K562 (cell line): Measurements from ENCODE around the gene RHOXF1. TPM values are rescaled to one million over a fixed set of nuclear protein-coding genes. Genes with fewer than 3 reads are reported as not detected.
A peak's percentile ranks its signal among the peaks of the same experiment; 100 is the strongest.

ENCODE experiments used
- BHLHE40 ChIP-seq: IDR thresholded peaks from 2 replicates; pipeline ENCODE4 v1.6.1; 2011; ENCODE audit warnings: low read length, improper control_type of control experiment
- CBFB ChIP-seq: sonication (generic); formaldehyde crosslinking; IDR thresholded peaks from 2 replicates; pipeline ENCODE4 v1.4.0; 2020; ENCODE audit warnings: mild to moderate bottlenecking, missing genetic modification reagents
- CBX5 ChIP-seq: IDR thresholded peaks from 2 replicates; pipeline ENCODE4 v1.6.1; 2014; ENCODE audit warnings: low read depth, borderline replicate concordance
- CTCF ChIP-seq, 3 experiments: IDR thresholded peaks in 2 of 3; conservative IDR thresholded peaks in 1 of 3; 2 replicates each; pipeline ENCODE4 v1.5.1; 2011 to 2012; ENCODE audit warnings: low read length in 3 of 3, mild to moderate bottlenecking in 3 of 3, control low read depth in 2 of 3, improper control_type of control experiment in 1 of 3, inconsistent platforms in 1 of 3, low read depth in 1 of 3, mixed read lengths in 1 of 3, moderate library complexity in 1 of 3; ENCODE audit not compliant: insufficient read depth in 2 of 3
- EP300 ChIP-seq: IDR thresholded peaks from 2 replicates; pipeline ENCODE4 v1.6.1; 2012; ENCODE audit warnings: low read length, improper control_type of control experiment
- GATA2 ChIP-seq: sonication (generic); formaldehyde crosslinking; IDR thresholded peaks from 2 replicates; pipeline ENCODE4 v1.4.0; 2020; ENCODE audit warnings: mild to moderate bottlenecking, missing genetic modification reagents
- LARP7 ChIP-seq: fragments of 450-650 bp; IDR thresholded peaks from 2 replicates; pipeline ENCODE4 v1.6.1; 2016
- MAFF ChIP-seq: IDR thresholded peaks from 2 replicates; pipeline ENCODE4 v1.6.1; 2012; ENCODE audit warnings: low read length, improper control_type of control experiment
- MEF2A ChIP-seq: IDR thresholded peaks from 2 replicates; pipeline ENCODE4 v1.6.1; 2011; ENCODE audit warnings: low read depth, mild to moderate bottlenecking, low read length, moderate library complexity; ENCODE audit not compliant: control insufficient read depth
- MEF2D ChIP-seq: conservative IDR thresholded peaks from 2 replicates; pipeline ENCODE4 v1.6.1; 2016; ENCODE audit warnings: low read depth, missing genetic modification characterization, missing compliant biosample characterization
- MYNN ChIP-seq, 2 experiments: sonication (generic); formaldehyde crosslinking in 1 of 2; IDR thresholded peaks; 2 replicates each; pipeline versions ENCODE4 v1.5.0 to v1.6.1; 2016 to 2020; ENCODE audit warnings: antibody characterized with exemption in 1 of 2, missing genetic modification reagents in 1 of 2
- OTX1 ChIP-seq: fragments of 450-650 bp; formaldehyde crosslinking; IDR thresholded peaks from 2 replicates; pipeline ENCODE4 v1.4.0; 2022; ENCODE audit warnings: mild to moderate bottlenecking
- RAD21 ChIP-seq, 2 experiments: fragments of 250-450 bp in 1 of 2; fragments of 450-650 bp in 1 of 2; sonication (Bioruptor Pico) in 1 of 2; formaldehyde crosslinking in 1 of 2; IDR thresholded peaks in 1 of 2; conservative IDR thresholded peaks in 1 of 2; 2 replicates each; pipeline versions ENCODE4 v1.4.0 to v1.8.0; 2020 to 2022; ENCODE audit warnings: mild to moderate bottlenecking in 2 of 2, moderate library complexity in 1 of 2
- RCOR1 ChIP-seq, 2 experiments: IDR thresholded peaks; 2 replicates each; pipeline ENCODE4 v1.6.1; 2012; ENCODE audit warnings: low read depth in 2 of 2, low read length in 2 of 2, borderline replicate concordance in 1 of 2, improper control_type of control experiment in 1 of 2
- ZBTB40 ChIP-seq, 2 experiments: fragments of 450-650 bp in 1 of 2; sonication (generic) in 1 of 2; formaldehyde crosslinking in 1 of 2; IDR thresholded peaks; 2 replicates each; pipeline versions ENCODE4 v1.7.1 to v1.9.0; 2016 to 2022; ENCODE audit warnings: inconsistent platforms in 1 of 2, mild to moderate bottlenecking in 1 of 2, missing genetic modification reagents in 1 of 2
- ZNF77 ChIP-seq: fragments of 250-450 bp; sonication (Bioruptor Pico); IDR thresholded peaks from 2 replicates; pipeline ENCODE4 v1.5.0; 2020
- polyA plus RNA-seq, 8 experiments: library from polyadenylated mRNA; depleted of rRNA in 4 of 8; stranded (reverse) in 5 of 8; unstranded in 3 of 8; fragments of >200 nt; fragmentation: Nextera tagmentation in 2 of 8; fragmentation: Illumina TruSeq in 1 of 8; extraction: Ambion mirVana in 2 of 8; extraction: Trizol in 1 of 8; gene quantifications; 2 replicates each; pipeline versions ENCODE4 v1.2.1 to v1.2.3, GENCODE V29; 2011 to 2014; ENCODE audit warnings: inconsistent platforms in 1 of 8, missing spikeins in 1 of 8
- total RNA-seq, 7 experiments: library from RNA; depleted of rRNA in 6 of 7; stranded (reverse); fragments of >200 nt in 6 of 7; fragmentation: Illumina TruSeq in 2 of 7; extraction: Trizol in 2 of 7; gene quantifications; 2 replicates each; pipeline versions ENCODE4 v1.2.1 to v1.2.3, GENCODE V29; 2011 to 2021; ENCODE audit warnings: low replicate concordance in 1 of 7

The RHOXF1 gene
- total and polyA plus RNA-seq, 9 of the 15 experiments (the other 6 are each of a cell fraction or from before 2014, with no cell fraction given) = 0.17 TPM; not detected in 8

- 0 out of 2 replicates have a peak, but pooled peaks have one; percentile 34 for TF ChIP-seq MEF2D
- TF ChIP-seq MAFF = no peak
- TF ChIP-seq ZNF77 (CRISPR knock-in tag) = no peak
- no peak for TF ChIP-seq ZBTB40 (IDR thresholded peaks at IDR 0.05)
- no peak for TF ChIP-seq ZBTB40 (CRISPR knock-in tag; IDR thresholded peaks at IDR 0.05)
- TF ChIP-seq RAD21 (CRISPR knock-in tag; conservative IDR thresholded peaks at IDR 0.05 in 1 of 2, IDR thresholded peaks at IDR 0.05 in 1 of 2) = peak; percentile 27 to 49; a peak in 3 of 4 replicates
- peak in 2 of 3 experiments; percentile 5 to 43; a peak in 3 of 6 replicates for TF ChIP-seq CTCF (IDR thresholded peaks at IDR 0.05 in 2 of 3, conservative IDR thresholded peaks at IDR 0.05 in 1 of 3; ENCODE audit: insufficient read depth in 2 of 3, low read depth in 1 of 3, low read length in 3 of 3)
- 0 out of 2 replicates have a peak, but pooled peaks have one; percentile 16 for TF ChIP-seq GATA2
- TF ChIP-seq OTX1 (CRISPR knock-in tag) = no peak
- TF ChIP-seq CBFB (CRISPR knock-in tag) = no peak
- TF ChIP-seq BHLHE40 = no peak
- TF ChIP-seq MEF2A = peak; percentile 73
- TF ChIP-seq RCOR1 (IDR thresholded peaks at IDR 0.05; ENCODE audit: borderline replicate concordance in 1 of 2, low read depth in 2 of 2, low read length in 2 of 2) = no peak
- no peak for TF ChIP-seq LARP7
- no peak for TF ChIP-seq CBX5
- no peak for TF ChIP-seq MYNN (IDR thresholded peaks at IDR 0.05)
- TF ChIP-seq MYNN (CRISPR knock-in tag; IDR thresholded peaks at IDR 0.05) = no peak
- TF ChIP-seq EP300 = no peak
- TF ChIP-seq, all 486 proteins: peak for 6
Measured at GRCh38 chrX:120137439-120137838, 21.7 kb upstream of the RHOXF1 start (continued).
